Osteocyte (in vitro differentiated cells): ENCODE measurements around the gene SYT7. TPM values are rescaled to one million over a fixed set of nuclear protein-coding genes. Genes with fewer than 3 reads are reported as not detected.
"Not testable (repeated sequence)": the region's sequence is repeated elsewhere in the genome, so short reads cannot be mapped to it uniquely, and the experiment has no call there.

ENCODE experiments used
- DNase-seq: peaks from one replicate; pipeline ENCODE4 v3.0.0; 2021; ENCODE audit warnings: mixed read lengths; ENCODE audit not compliant: unreplicated experiment; ENCODE audit errors: extremely low spot score
- H3K27ac Mint-ChIP-seq: one replicate; pipeline ENCODE4 v1.8.0; 2021; ENCODE audit warnings: mild to moderate bottlenecking, mixed read lengths; ENCODE audit not compliant: unreplicated experiment
- H3K27me3 Mint-ChIP-seq: one replicate; pipeline ENCODE4 v1.8.0; 2021; ENCODE audit warnings: mixed read lengths; ENCODE audit not compliant: unreplicated experiment
- H3K36me3 Mint-ChIP-seq: one replicate; pipeline ENCODE4 v1.8.0; 2021; ENCODE audit warnings: mixed read lengths; ENCODE audit not compliant: unreplicated experiment
- H3K4me1 Mint-ChIP-seq: one replicate; pipeline ENCODE4 v1.8.0; 2021; ENCODE audit warnings: mixed read lengths; ENCODE audit not compliant: unreplicated experiment
- H3K4me3 Mint-ChIP-seq: one replicate; pipeline ENCODE4 v1.8.0; 2021; ENCODE audit warnings: mild to moderate bottlenecking, moderate library complexity, mixed read lengths; ENCODE audit not compliant: unreplicated experiment
- H3K9me3 Mint-ChIP-seq: one replicate; pipeline ENCODE4 v1.8.0; 2021; ENCODE audit warnings: mixed read lengths; ENCODE audit not compliant: unreplicated experiment
- CTCF ChIP-seq: fragments of 200-600 bp; sonication (generic); IDR thresholded peaks from 2 replicates; pipeline ENCODE4 v1.5.0; 2021; ENCODE audit warnings: antibody characterized with exemption, mild to moderate bottlenecking, moderate library complexity
- total RNA-seq: library from RNA; stranded (reverse); gene quantifications from 2 replicates; pipeline ENCODE4 v1.2.1, GENCODE V29; 2021

Gene SYT7
- total RNA-seq, 1 donor from 2014 or later, result 0.11 TPM

DNA sequence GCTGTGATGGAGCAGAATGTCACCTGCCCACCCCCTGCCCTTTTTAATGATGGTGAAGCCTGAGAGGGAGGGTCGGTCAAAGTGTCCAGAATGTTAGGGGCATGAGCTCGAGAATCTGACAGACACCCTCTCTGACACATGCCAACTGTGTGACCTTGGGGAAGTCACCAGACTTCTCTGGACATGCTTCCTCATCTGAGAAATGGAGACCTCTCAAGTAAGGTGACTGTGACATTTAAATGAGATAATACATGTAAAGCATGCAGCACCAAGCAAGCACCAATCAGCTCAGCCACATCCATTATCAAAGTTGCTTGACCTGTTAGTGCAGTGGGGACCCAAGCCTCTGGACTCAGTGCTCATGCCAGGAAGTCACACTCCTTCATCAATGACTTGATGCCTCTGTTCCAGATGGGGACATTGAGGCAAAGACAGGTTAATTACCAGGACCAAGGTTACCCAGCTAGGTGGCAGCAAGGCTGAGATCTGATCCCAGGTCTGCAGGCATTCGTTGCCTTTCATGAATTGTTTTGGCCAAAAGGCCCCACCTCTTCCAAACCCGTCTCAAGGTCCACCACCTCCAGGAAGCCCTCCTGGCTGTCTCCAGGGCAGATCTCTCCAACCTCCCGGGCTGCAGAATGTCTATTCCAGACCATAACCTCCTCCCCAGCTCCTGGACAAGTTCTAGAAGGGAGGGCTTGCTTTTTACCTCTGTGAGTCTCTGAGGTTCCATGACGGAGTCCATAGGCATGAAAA is 38.8 kb upstream of the SYT7 start:
- Mint-ChIP-seq H3K27me3 (no peaks in the 10 kb centered on the region), H3K36me3 (no peaks in the 10 kb centered on the region), H3K9me3 (no peaks in the 10 kb centered on the region), H3K4me3 (no peak overlapping the region), H3K27ac (no peak overlapping the region), H3K4me1 (peaks cover 15% of the 10 kb centered on the region)
- no peak for TF ChIP-seq CTCF
- DNase-seq, result no peak

- no peaks in the 10 kb centered on the region for H3K9me3 Mint-ChIP-seq
- no peak for DNase-seq
- no peaks in the 10 kb centered on the region for H3K27me3 Mint-ChIP-seq
- no peak overlapping the region for H3K27ac Mint-ChIP-seq
- H3K4me1 Mint-ChIP-seq, result peaks cover 15% of the 10 kb centered on the region
- TF ChIP-seq CTCF, result no peak
- H3K4me3 Mint-ChIP-seq, result no peak overlapping the region
- no peaks in the 10 kb centered on the region for H3K36me3 Mint-ChIP-seq
Measured at GRCh38 chr11:61618978-61619377, 38.1 kb upstream of the SYT7 start.

DNA sequence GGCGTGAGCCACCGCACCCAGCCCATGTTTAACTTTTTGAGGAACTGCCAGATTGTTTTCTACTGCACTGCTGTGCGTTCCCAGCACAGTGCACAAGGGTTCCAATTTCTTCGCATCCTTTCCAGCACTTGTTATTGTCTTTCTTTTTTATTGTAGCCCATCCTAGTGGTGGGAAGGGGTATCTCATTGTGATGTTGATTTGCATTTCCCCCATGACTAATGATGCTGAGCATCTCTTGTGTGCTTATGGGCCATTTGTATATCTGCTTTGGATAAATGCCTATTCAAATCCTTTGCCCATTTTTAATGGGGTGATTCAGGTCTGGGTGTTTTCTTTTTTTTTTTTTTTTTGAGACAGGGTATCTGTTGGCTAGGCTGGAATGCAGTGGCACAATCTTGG is 36.6 kb upstream of the SYT7 start:
- H3K36me3 Mint-ChIP-seq, result no peaks in the 10 kb centered on the region
- no peak overlapping the region for H3K27ac Mint-ChIP-seq
- no peak for TF ChIP-seq CTCF
- H3K4me3 Mint-ChIP-seq, result no peak overlapping the region
- H3K4me1 Mint-ChIP-seq, result peaks cover 19% of the 10 kb centered on the region
- DNase-seq, result no peak
- no peaks in the 10 kb centered on the region for H3K27me3 Mint-ChIP-seq
- no peaks in the 10 kb centered on the region for H3K9me3 Mint-ChIP-seq

- Mint-ChIP-seq H3K9me3 (peaks cover 3% of the 10 kb centered on the region), H3K27ac (no peak overlapping the region), H3K4me3 (no peak overlapping the region), H3K27me3 (peaks cover 3% of the 10 kb centered on the region), H3K36me3 (peaks cover 3% of the 10 kb centered on the region), H3K4me1 (peaks cover 19% of the 10 kb centered on the region)
- no peak for TF ChIP-seq CTCF
- DNase-seq, result no peak
Measured at GRCh38 chr11:61616434-61616833, 35.6 kb upstream of the SYT7 start.

DNA sequence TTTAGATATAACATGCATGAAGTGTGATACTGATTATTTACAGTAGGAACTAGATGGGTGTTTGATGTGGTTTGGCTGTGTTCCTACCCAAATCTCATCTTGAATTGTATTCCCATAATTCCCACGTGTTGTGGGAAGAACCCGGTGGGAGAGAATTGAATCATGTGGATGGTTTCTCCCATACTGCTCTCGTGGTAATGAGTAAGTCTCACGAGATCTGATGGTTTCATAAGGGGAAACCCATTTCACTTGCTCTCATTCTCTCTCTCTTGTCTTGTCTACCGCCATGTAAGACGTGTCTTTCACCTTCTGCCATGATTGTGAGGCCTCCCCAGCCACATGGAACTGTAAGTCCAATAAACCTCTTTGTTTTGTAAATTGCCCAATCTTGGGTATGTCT is 33.9 kb upstream of the SYT7 start:
- H3K9me3 Mint-ChIP-seq, DNase-seq, H3K27ac Mint-ChIP-seq, H3K4me3 Mint-ChIP-seq, H3K36me3 Mint-ChIP-seq: not testable (repeated sequence)
- H3K27me3 Mint-ChIP-seq, result peaks cover 12% of the 10 kb centered on the region
- H3K4me1 Mint-ChIP-seq, result peaks cover 19% of the 10 kb centered on the region
